CD14-positive monocyte (primary cell): ENCODE measurements around the gene CAMK1G. TPM values are rescaled to one million over a fixed set of nuclear protein-coding genes. Genes with fewer than 3 reads are reported as not detected.

Source experiments
- DNase-seq, 3 donors: peaks; one replicate each; pipeline ENCODE4 v3.0.0-alpha.2; 2011 to 2022
- H2AFZ ChIP-seq: 2 replicates; pipeline ENCODE4 v1.6.0; 2012; ENCODE audit warnings: mild to moderate bottlenecking, low read depth, low read length, inconsistent platforms; ENCODE audit not compliant: insufficient read depth, poor library complexity, severe bottlenecking
- H3K27ac ChIP-seq, 2 donors: 1 replicate in 1 of 2; 2 replicates in 1 of 2; pipeline ENCODE4 v1.5.1; 2012 to 2013; ENCODE audit warnings: low read length in 2 of 2, control low read depth in 1 of 2, inconsistent platforms in 1 of 2, low read depth in 1 of 2, mild to moderate bottlenecking in 1 of 2
- H3K27me3 ChIP-seq, 2 donors: one replicate each; pipeline versions ENCODE4 v1.6.0 to v1.6.1; 2011 to 2013; ENCODE audit warnings: low read length in 2 of 2; ENCODE audit not compliant: control insufficient read depth in 2 of 2, insufficient read depth in 2 of 2
- H3K36me3 ChIP-seq, 2 donors: replicated peaks in 1 of 2; 1 replicate in 1 of 2; 2 replicates in 1 of 2; pipeline versions ENCODE4 v1.5.1 to v1.6.1; 2012 to 2013; ENCODE audit warnings: low read length in 2 of 2, control low read depth in 1 of 2, inconsistent platforms in 1 of 2, mild to moderate bottlenecking in 1 of 2; ENCODE audit not compliant: insufficient read depth in 2 of 2, control insufficient read depth in 1 of 2
- H3K4me1 ChIP-seq, 2 donors: 1 replicate in 1 of 2; 2 replicates in 1 of 2; pipeline versions ENCODE4 v1.5.1 to v1.6.1; 2012 to 2013; ENCODE audit warnings: low read length in 2 of 2, control low read depth in 1 of 2, inconsistent platforms in 1 of 2, mild to moderate bottlenecking in 1 of 2, moderate library complexity in 1 of 2; ENCODE audit not compliant: insufficient read depth in 2 of 2, control insufficient read depth in 1 of 2
- H3K4me2 ChIP-seq: replicated peaks from 2 replicates; pipeline ENCODE3; 2012; ENCODE audit warnings: low read length, moderate library complexity, mild to moderate bottlenecking; ENCODE audit not compliant: poor library complexity, severe bottlenecking; ENCODE audit errors: extremely low read depth
- H3K4me3 ChIP-seq, 3 experiments: fragments of 200-600 bp in 1 of 3; sonication (generic) in 1 of 3; replicated peaks in 1 of 3; 1 replicate in 2 of 3; 2 replicates in 1 of 3; pipeline ENCODE4 v1.5.1; 2011 to 2013; ENCODE audit warnings: low read length in 3 of 3, mild to moderate bottlenecking in 3 of 3, control low read depth in 2 of 3, low read depth in 2 of 3, inconsistent platforms in 1 of 3, moderate library complexity in 1 of 3
- H3K79me2 ChIP-seq: 2 replicates; pipeline ENCODE4 v1.6.0; 2012; ENCODE audit warnings: mild to moderate bottlenecking, control low read depth, inconsistent platforms, low read length, moderate library complexity; ENCODE audit not compliant: insufficient read depth
- H3K9ac ChIP-seq: 2 replicates; pipeline ENCODE4 v1.6.0; 2017; ENCODE audit warnings: low read length, mild to moderate bottlenecking; ENCODE audit not compliant: insufficient read depth, poor library complexity, severe bottlenecking
- H3K9me3 ChIP-seq, 2 donors: replicated peaks in 1 of 2; 1 replicate in 1 of 2; 2 replicates in 1 of 2; pipeline versions ENCODE4 v1.5.1 to v1.6.1; 2012 to 2013; ENCODE audit warnings: low read length in 2 of 2, control low read depth in 1 of 2; ENCODE audit not compliant: control insufficient read depth in 1 of 2, insufficient read depth in 1 of 2
- H4K20me1 ChIP-seq: 2 replicates; pipeline ENCODE4 v1.6.0; 2012; ENCODE audit warnings: mild to moderate bottlenecking, low read length, control low read depth, moderate library complexity; ENCODE audit not compliant: insufficient read depth
- H3K27ac Mint-ChIP-seq, 7 donors: one replicate each; pipeline ENCODE4 v1.8.0; 2020; ENCODE audit warnings: mild to moderate bottlenecking in 7 of 7, mixed read lengths in 7 of 7, moderate library complexity in 6 of 7, inconsistent platforms in 2 of 7
- H3K27me3 Mint-ChIP-seq, 3 donors: one replicate each; pipeline ENCODE4 v1.8.0; 2021 to 2022; ENCODE audit warnings: low read depth in 3 of 3, mild to moderate bottlenecking in 3 of 3, mixed read lengths in 3 of 3, moderate library complexity in 3 of 3, inconsistent platforms in 1 of 3
- H3K36me3 Mint-ChIP-seq, 2 donors: one replicate each; pipeline ENCODE4 v1.8.0; 2020; ENCODE audit warnings: mixed read lengths in 2 of 2, inconsistent platforms in 1 of 2, mild to moderate bottlenecking in 1 of 2
- H3K4me1 Mint-ChIP-seq: one replicate; pipeline ENCODE4 v1.8.0; 2020; ENCODE audit warnings: mild to moderate bottlenecking, mixed read lengths
- H3K4me3 Mint-ChIP-seq, 2 donors: one replicate each; pipeline ENCODE4 v1.8.0; 2020; ENCODE audit warnings: mild to moderate bottlenecking in 2 of 2, mixed read lengths in 2 of 2, moderate library complexity in 1 of 2
- H3K9me3 Mint-ChIP-seq, 7 donors: one replicate each; pipeline ENCODE4 v1.8.0; 2020 to 2022; ENCODE audit warnings: mixed read lengths in 7 of 7, mild to moderate bottlenecking in 6 of 7, moderate library complexity in 6 of 7, inconsistent platforms in 2 of 7
- CTCF ChIP-seq: fragments of 200-600 bp; IDR thresholded peaks from one replicate; pipeline ENCODE4 v1.8.0; 2022; ENCODE audit warnings: antibody characterized with exemption, mild to moderate bottlenecking
- WGBS: methylation state at CpG from one replicate; pipeline ENCODE4 v1.1.5; 2013; ENCODE audit warnings: missing lambda C conversion rate; ENCODE audit not compliant: insufficient coverage; 5-methylcytosine and 5-hydroxymethylcytosine counted together
- intact Hi-C, 2 donors: fragments of 100-400 bp; cut with micrococcal nuclease; formaldehyde crosslinking; loops; one replicate each; pipeline versions ENCODE4 v1.15.0 to v1.15.1; 2023
- polyA plus RNA-seq, 3 donors: library from polyadenylated mRNA; depleted of rRNA in 1 of 3; unstranded in 2 of 3; stranded (reverse) in 1 of 3; fragments of 300-500 nt in 2 of 3; fragments of >200 nt in 1 of 3; fragmentation: Illumina TruSeq in 2 of 3; gene quantifications; 1 replicate in 2 of 3; 2 replicates in 1 of 3; pipeline ENCODE4 v1.2.3, GENCODE V29; 2012 to 2021

The CAMK1G gene
- polyA plus RNA-seq, 3 donors: not detected

GRCh38 chr1:209620487-209620884 is 37.0 kb downstream of the CAMK1G start:
- no peak overlapping the region for H2AFZ ChIP-seq
- H3K4me3 ChIP-seq: no peak overlapping the region
- H4K20me1 ChIP-seq: no peaks in the 10 kb centered on the region
- peak in 1 of 3 donors; percentile 24 for DNase-seq
- no peak overlapping the region for H3K27ac ChIP-seq
- no peaks in the 10 kb centered on the region for H3K27me3 ChIP-seq
- intact Hi-C loops: loop anchor here in 1 of 2 donors (10.0 kb wide), 1 partner anchor 54 kb away; the partner anchor contains the start of gene G0S2
- Mint-ChIP-seq H3K9me3 (peaks cover 0 to 8% (median 4%) of the 10 kb centered on the region in 7 donors), H3K36me3 (no peaks in the 10 kb centered on the region), H3K4me3 (no peak overlapping the region), H3K4me1 (peaks cover 14% of the 10 kb centered on the region), H3K27ac (peak overlapping the region in 1 of 7 donors; percentile 54), H3K27me3 (peaks cover 8 to 26% (median 23%) of the 10 kb centered on the region in 3 donors)
- WGBS: 100% methylated on average over 3 of the region's 3 CpGs
- H3K79me2 ChIP-seq: no peaks in the 10 kb centered on the region
- H3K9me3 ChIP-seq: no peaks in the 10 kb centered on the region
- H3K9ac ChIP-seq: no peak overlapping the region
- TF ChIP-seq CTCF: no peak
- no peaks in the 10 kb centered on the region for H3K4me1 ChIP-seq
- H3K4me2 ChIP-seq: no peak overlapping the region
- H3K36me3 ChIP-seq: no peaks in the 10 kb centered on the region

GRCh38 chr1:209621286-209621685 is 37.8 kb downstream of the CAMK1G start:
- Mint-ChIP-seq H3K4me3 (no peak overlapping the region), H3K4me1 (peaks cover 20% of the 10 kb centered on the region), H3K9me3 (peaks cover 0 to 8% (median 4%) of the 10 kb centered on the region in 7 donors), H3K27ac (no peak overlapping the region), H3K36me3 (no peaks in the 10 kb centered on the region), H3K27me3 (peaks cover 8 to 26% (median 22%) of the 10 kb centered on the region in 3 donors)
- TF ChIP-seq CTCF: no peak
- no peaks in the 10 kb centered on the region for H3K79me2 ChIP-seq
- intact Hi-C loops: loop anchor here in 1 of 2 donors (10.0 kb wide), 1 partner anchor 54 kb away; the partner anchor contains the start of gene G0S2
- H2AFZ ChIP-seq: no peak overlapping the region
- peaks cover 4% of the 10 kb centered on the region in 2 donors for H3K4me1 ChIP-seq
- no peaks in the 10 kb centered on the region for H3K9me3 ChIP-seq
- no peak overlapping the region for H3K9ac ChIP-seq
- no peak overlapping the region for H3K4me3 ChIP-seq
- no peak overlapping the region for H3K27ac ChIP-seq
- DNase-seq: no peak
- H3K36me3 ChIP-seq: no peaks in the 10 kb centered on the region
- WGBS: 46% methylated on average over 3 of the region's 4 CpGs
- H3K27me3 ChIP-seq: no peaks in the 10 kb centered on the region
- no peaks in the 10 kb centered on the region for H4K20me1 ChIP-seq
- no peak overlapping the region for H3K4me2 ChIP-seq
